GM12878 (cell line): ENCODE results near the gene KCNQ1OT1. TPM values are rescaled to one million over a fixed set of nuclear protein-coding genes. Genes with fewer than 3 reads are reported as not detected.

ENCODE experiments used
- ATAC-seq: fragments of 200-7000 bp; cut with Tn5 transposase; 3 replicates; pipeline ENCODE4 v1.9.1; 2020; ENCODE audit warnings: mild to moderate bottlenecking, moderate library complexity
- BruUV-seq: library from RNA; stranded (reverse); fragments of 400-500 nt; replicated peaks from 2 replicates; lab custom pipeline; 2021; lab: Mats Ljungman, UMichigan
- CTCF ChIA-PET: fragments of 300-600 bp; sonication (Branson Sonifier 250); formaldehyde crosslinking; extraction: SDS; loops from one replicate; lab custom pipeline; 2021; ENCODE audit warnings: inconsistent platforms; lab: Yijun Ruan, JAX
- POLR2A ChIA-PET: fragments of 350-600 bp; formaldehyde crosslinking; extraction: SDS; loops from one replicate; lab custom pipeline; 2021; ENCODE audit warnings: inconsistent platforms; lab: Charles Lee
- RAD21 ChIA-PET: fragments of 300-600 bp; sonication (Branson Sonifier 250); formaldehyde crosslinking; loops from one replicate; lab custom pipeline; 2023; ENCODE audit warnings: antibody characterized with exemption; ENCODE audit not compliant: unreplicated experiment; lab: Charles Lee
- SMC1A ChIA-PET: fragments of 300-600 bp; sonication (Branson Sonifier 250); formaldehyde crosslinking; loops from one replicate; lab custom pipeline; 2023; ENCODE audit not compliant: unreplicated experiment, uncharacterized antibody; lab: Charles Lee
- DNase-seq: peaks from one replicate; pipeline ENCODE4 v3.0.0-alpha.2; 2011; ENCODE audit warnings: low read depth, low spot score
- FAIRE-seq: peaks from 3 replicates; lab custom pipeline; 2011; peaks lifted over from hg19 to GRCh38; lab: Jason Lieb, UNC
- H2AFZ ChIP-seq: 2 replicates; pipeline ENCODE4 v1.6.0; 2011; ENCODE audit warnings: low read depth, low read length, control low read depth; ENCODE audit not compliant: control insufficient read depth
- H3K27ac ChIP-seq: 2 replicates; pipeline ENCODE4 v1.5.1; 2011; ENCODE audit warnings: control low read depth; ENCODE audit not compliant: control insufficient read depth, insufficient read depth
- H3K27me3 ChIP-seq, 2 experiments: replicated peaks in 1 of 2; 2 replicates each; pipeline versions ENCODE4 v1.6.0 to v1.6.1; 2011; ENCODE audit warnings: low read length in 1 of 2; ENCODE audit not compliant: control insufficient read depth in 2 of 2, insufficient read depth in 2 of 2
- H3K36me3 ChIP-seq, 2 experiments: 2 replicates each; pipeline ENCODE4 v1.5.1; 2011; ENCODE audit warnings: low read length in 1 of 2; ENCODE audit not compliant: control insufficient read depth in 2 of 2, insufficient read depth in 2 of 2
- H3K4me1 ChIP-seq: 2 replicates; pipeline ENCODE4 v1.6.1; 2011; ENCODE audit warnings: mild to moderate bottlenecking, low read length, moderate library complexity, mixed read lengths; ENCODE audit not compliant: control insufficient read depth, insufficient read depth
- H3K4me2 ChIP-seq: 2 replicates; pipeline ENCODE4 v1.6.0; 2011; ENCODE audit warnings: control low read depth; ENCODE audit not compliant: control insufficient read depth, insufficient read depth
- H3K4me3 ChIP-seq: fragments of 200-600 bp; sonication (generic); 2 replicates; pipeline ENCODE4 v1.5.1; 2016
- H3K79me2 ChIP-seq: 2 replicates; pipeline ENCODE4 v1.6.0; 2011; ENCODE audit warnings: low read length; ENCODE audit not compliant: control insufficient read depth, insufficient read depth
- H3K9ac ChIP-seq: 2 replicates; pipeline ENCODE4 v1.8.0; 2011; ENCODE audit warnings: low read length, control low read depth, mixed read lengths; ENCODE audit not compliant: control insufficient read depth, insufficient read depth
- H3K9me3 ChIP-seq: replicated peaks from 3 replicates; pipeline ENCODE4 v1.5.1; 2011; ENCODE audit warnings: mild to moderate bottlenecking, low read length; ENCODE audit not compliant: control insufficient read depth, insufficient read depth
- H4K20me1 ChIP-seq: 2 replicates; pipeline ENCODE4 v1.6.0; 2011; ENCODE audit not compliant: control insufficient read depth, insufficient read depth
- BCL11A ChIP-seq: IDR thresholded peaks from 2 replicates; pipeline ENCODE4 v1.6.1; 2011; ENCODE audit warnings: low read depth, low read length
- CBFB ChIP-seq: IDR thresholded peaks from 2 replicates; pipeline ENCODE4 v1.6.1; 2016; ENCODE audit warnings: antibody characterized with exemption, low read depth
- CREB1 ChIP-seq: IDR thresholded peaks from 2 replicates; pipeline ENCODE4 v1.6.1; 2012; ENCODE audit warnings: low read depth, mild to moderate bottlenecking, inconsistent platforms
- ZNF207 ChIP-seq: fragments of 450-650 bp; IDR thresholded peaks from 2 replicates; pipeline ENCODE4 v1.6.1; 2014; ENCODE audit warnings: antibody characterized with exemption, mild to moderate bottlenecking, borderline replicate concordance
- WGBS: methylation state at CpG from one replicate; pipeline ENCODE4 v1.1.6; 2016; ENCODE audit warnings: low lambda C conversion rate; ENCODE audit not compliant: insufficient replicate concordance, insufficient coverage; ENCODE audit errors: missing lambda C conversion rate; 5-methylcytosine and 5-hydroxymethylcytosine counted together
- in situ Hi-C: fragments of 300-500 bp; cut with MboI; formaldehyde crosslinking; loops from 9 replicates; pipeline ENCODE4 v1.14.3; 2018; ENCODE audit warnings: mixed read lengths
- intact Hi-C: fragments of 100-400 bp; cut with micrococcal nuclease; formaldehyde crosslinking; loops from one replicate; pipeline ENCODE4 v1.14.2; 2022; ENCODE audit not compliant: unreplicated experiment
- polyA plus RNA-seq, 11 experiments: library from polyadenylated mRNA; depleted of rRNA in 4 of 11; unstranded in 6 of 11; stranded (reverse) in 5 of 11; fragments of >200 nt; fragmentation: Nextera tagmentation in 4 of 11; fragmentation: Illumina TruSeq in 1 of 11; extraction: Ambion mirVana in 4 of 11; extraction: Trizol in 1 of 11; gene quantifications; 1 replicate in 1 of 11; 2 replicates in 10 of 11; pipeline versions ENCODE4 v1.2.1 to v1.2.3, GENCODE V29; 2011 to 2016; ENCODE audit warnings: inconsistent platforms in 2 of 11, missing spikeins in 2 of 11, low read depth in 1 of 11
- total RNA-seq, 4 experiments: library from RNA; depleted of rRNA in 3 of 4; stranded (reverse); fragments of >200 nt in 3 of 4; fragmentation: Illumina TruSeq in 1 of 4; extraction: Trizol in 1 of 4; gene quantifications; 2 replicates each; pipeline versions ENCODE4 v1.2.1 to v1.2.3, GENCODE V29; 2013 to 2021
- TF ChIP-seq, protein P1 (sequence below): fragments of 450-650 bp; conservative IDR thresholded peaks from 2 replicates; pipeline ENCODE4 v1.6.1; 2017; ENCODE audit warnings: mild to moderate bottlenecking, moderate library complexity

Gene KCNQ1OT1
- total and polyA plus RNA-seq, 10 of the 15 experiments (the other 5 are each of a cell fraction or from before 2014, with no cell fraction given) = 0.02 to 1.6 (median 0.41) TPM

DNA sequence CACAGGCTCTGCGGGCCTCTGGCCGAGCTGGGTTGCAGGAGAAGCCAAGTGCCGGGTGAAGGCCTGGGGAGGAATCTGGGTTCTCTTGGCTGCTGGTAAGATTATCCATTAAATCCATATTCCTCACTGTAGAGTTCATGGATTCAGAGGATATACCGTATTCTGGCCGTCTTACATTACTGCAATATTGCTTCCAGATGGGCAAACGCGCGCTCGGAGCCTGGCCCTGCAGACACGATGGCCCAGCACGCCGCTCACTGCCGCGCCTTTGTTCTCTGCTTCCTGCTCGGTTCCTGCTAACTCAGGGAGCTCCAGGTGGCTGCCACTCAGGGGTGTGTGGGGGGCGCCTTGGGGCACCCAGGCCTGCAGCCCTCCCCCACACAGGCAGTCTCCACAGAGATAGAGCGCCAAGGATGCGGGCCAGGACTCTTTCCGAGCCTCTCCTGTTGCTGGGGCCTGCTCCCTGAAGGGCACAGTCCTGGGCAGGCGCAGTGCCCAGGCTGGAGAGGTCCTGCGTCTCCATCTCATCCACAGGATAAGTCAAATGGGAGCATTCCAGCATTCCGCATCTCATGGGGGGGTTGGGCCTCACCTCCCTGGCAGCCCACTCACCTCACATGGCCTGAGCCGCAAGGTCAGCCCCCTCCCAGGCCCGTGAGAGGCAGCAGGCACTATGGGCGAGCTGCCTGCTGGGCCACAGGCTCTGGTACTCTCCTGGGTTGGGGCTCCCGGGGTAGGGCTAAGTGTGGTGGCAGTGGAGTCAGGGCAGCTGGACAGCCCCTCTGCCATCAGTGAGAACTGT lies 14.1 kb upstream of the KCNQ1OT1 start:
- no peak overlapping the region for H3K4me3 ChIP-seq
- ChIA-PET POLR2A (no interaction called here), RAD21 (no interaction called here), CTCF (interaction anchor here (0.7 kb wide), 1 partner anchor 39 kb away, joined by 3 read pairs; no protein-coding TSS in a partner anchor), SMC1A (no interaction called here)
- in situ Hi-C loops (no loop called here), intact Hi-C loops (no loop called here)
- no peak overlapping the region for H3K4me2 ChIP-seq
- WGBS = 58% methylated on average over 26 of the region's 26 CpGs
- H3K27me3 ChIP-seq = no peaks in the 10 kb centered on the region; a peak in 1 of 4 replicates
- H3K9ac ChIP-seq = no peak overlapping the region
- H3K79me2 ChIP-seq = no peaks in the 10 kb centered on the region
- H3K9me3 ChIP-seq = no peaks in the 10 kb centered on the region
- no peaks in the 10 kb centered on the region for H3K4me1 ChIP-seq
- H3K27ac ChIP-seq = no peak overlapping the region
- no peaks in the 10 kb centered on the region for H3K36me3 ChIP-seq
- no TSS peak for BruUV-seq
- no peak for DNase-seq
- H2AFZ ChIP-seq = no peak overlapping the region
- TF ChIP-seq CBFB = no peak
- TF ChIP-seq, protein P1, sequence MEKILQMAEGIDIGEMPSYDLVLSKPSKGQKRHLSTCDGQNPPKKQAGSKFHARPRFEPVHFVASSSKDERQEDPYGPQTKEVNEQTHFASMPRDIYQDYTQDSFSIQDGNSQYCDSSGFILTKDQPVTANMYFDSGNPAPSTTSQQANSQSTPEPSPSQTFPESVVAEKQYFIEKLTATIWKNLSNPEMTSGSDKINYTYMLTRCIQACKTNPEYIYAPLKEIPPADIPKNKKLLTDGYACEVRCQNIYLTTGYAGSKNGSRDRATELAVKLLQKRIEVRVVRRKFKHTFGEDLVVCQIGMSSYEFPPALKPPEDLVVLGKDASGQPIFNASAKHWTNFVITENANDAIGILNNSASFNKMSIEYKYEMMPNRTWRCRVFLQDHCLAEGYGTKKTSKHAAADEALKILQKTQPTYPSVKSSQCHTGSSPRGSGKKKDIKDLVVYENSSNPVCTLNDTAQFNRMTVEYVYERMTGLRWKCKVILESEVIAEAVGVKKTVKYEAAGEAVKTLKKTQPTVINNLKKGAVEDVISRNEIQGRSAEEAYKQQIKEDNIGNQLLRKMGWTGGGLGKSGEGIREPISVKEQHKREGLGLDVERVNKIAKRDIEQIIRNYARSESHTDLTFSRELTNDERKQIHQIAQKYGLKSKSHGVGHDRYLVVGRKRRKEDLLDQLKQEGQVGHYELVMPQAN = no peak
- TF ChIP-seq ZNF207 = no peak
- no peak for FAIRE-seq
- H4K20me1 ChIP-seq = no peaks in the 10 kb centered on the region
- ATAC-seq = no peak

GRCh38 chr11:2713094-2713493 lies 13.3 kb upstream of the KCNQ1OT1 start:
- RAD21 ChIA-PET = no interaction called here
- H3K4me2 ChIP-seq = no peak overlapping the region
- no peak overlapping the region for H3K9ac ChIP-seq
- H3K9me3 ChIP-seq = no peaks in the 10 kb centered on the region
- WGBS = 49% methylated on average over 12 of the region's 12 CpGs
- in situ Hi-C loops (no loop called here), intact Hi-C loops (no loop called here)
- POLR2A ChIA-PET = no interaction called here
- CTCF ChIA-PET = interaction anchor here (0.7 kb wide), 1 partner anchor 38 kb away, joined by 3 read pairs; no protein-coding TSS in a partner anchor
- SMC1A ChIA-PET = no interaction called here
- H4K20me1 ChIP-seq = no peaks in the 10 kb centered on the region
- H3K27ac ChIP-seq = no peak overlapping the region
- H3K79me2 ChIP-seq = no peaks in the 10 kb centered on the region
- no peak overlapping the region for H2AFZ ChIP-seq
- TF ChIP-seq BCL11A (no peak), CREB1 (no peak)
- H3K4me3 ChIP-seq = no peak overlapping the region
- no peaks in the 10 kb centered on the region; a peak in 1 of 4 replicates for H3K27me3 ChIP-seq
- no peak for ATAC-seq
- no peak for DNase-seq
- no peaks in the 10 kb centered on the region for H3K36me3 ChIP-seq
- no peaks in the 10 kb centered on the region for H3K4me1 ChIP-seq
- BruUV-seq = no TSS peak
- no peak for FAIRE-seq
